CD4-positive, alpha-beta memory T cell (primary cell): ENCODE results near the gene MED26. TPM values are rescaled to one million over a fixed set of nuclear protein-coding genes. Genes with fewer than 3 reads are reported as not detected.
A peak's percentile ranks its signal among the peaks of the same experiment; 100 is the strongest.

Experiments
- CTCF ChIA-PET: fragments of 350-600 bp; sonication (Branson Sonifier 250); formaldehyde crosslinking; loops from one replicate; lab custom pipeline; 2021; ENCODE audit warnings: inconsistent platforms; ENCODE audit not compliant: partially characterized antibody; lab: Charles Lee
- POLR2A ChIA-PET: fragments of 350-600 bp; sonication (Branson Sonifier 250); formaldehyde crosslinking; loops from one replicate; lab custom pipeline; 2021; ENCODE audit not compliant: partially characterized antibody; lab: Charles Lee
- DNase-seq, 5 donors: peaks; one replicate each; pipeline versions ENCODE4 v3.0.0 to v3.0.0-alpha.2; 2020 to 2022; ENCODE audit warnings: mixed read lengths in 1 of 5
- H3K27ac ChIP-seq: one replicate; pipeline ENCODE4 v1.7.0; 2013; ENCODE audit warnings: low read depth, low read length
- H3K27me3 ChIP-seq: 2 replicates; pipeline ENCODE4 v1.7.0; 2013; ENCODE audit warnings: mild to moderate bottlenecking, low read length, moderate library complexity; ENCODE audit not compliant: insufficient read depth
- H3K36me3 ChIP-seq: 2 replicates; pipeline ENCODE4 v1.7.0; 2013; ENCODE audit warnings: mild to moderate bottlenecking, low read length, moderate library complexity; ENCODE audit not compliant: insufficient read depth
- H3K4me1 ChIP-seq: 2 replicates; pipeline ENCODE4 v1.7.0; 2013; ENCODE audit warnings: mild to moderate bottlenecking, low read length, moderate library complexity; ENCODE audit not compliant: insufficient read depth
- H3K4me3 ChIP-seq, 2 donors: one replicate each; pipeline ENCODE4 v1.7.0; 2013; ENCODE audit warnings: low read length in 2 of 2, mild to moderate bottlenecking in 1 of 2
- H3K9me3 ChIP-seq, 2 donors: one replicate each; pipeline ENCODE4 v1.7.0; 2013; ENCODE audit warnings: low read length in 2 of 2, control low read depth in 1 of 2; ENCODE audit not compliant: control insufficient read depth in 1 of 2
- H3K27ac Mint-ChIP-seq, 7 donors: one replicate each; pipeline ENCODE4 v1.8.0; 2020 to 2021; ENCODE audit warnings: mixed read lengths in 7 of 7, mild to moderate bottlenecking in 6 of 7, inconsistent platforms in 3 of 7, moderate library complexity in 3 of 7
- H3K27me3 Mint-ChIP-seq, 2 donors: one replicate each; pipeline ENCODE4 v1.8.0; 2020 to 2021; ENCODE audit warnings: mixed read lengths in 2 of 2
- H3K36me3 Mint-ChIP-seq, 2 donors: one replicate each; pipeline ENCODE4 v1.8.0; 2020 to 2021; ENCODE audit warnings: mixed read lengths in 2 of 2, inconsistent platforms in 1 of 2, mild to moderate bottlenecking in 1 of 2
- H3K4me1 Mint-ChIP-seq, 4 donors: one replicate each; pipeline ENCODE4 v1.8.0; 2020 to 2021; ENCODE audit warnings: mixed read lengths in 4 of 4, mild to moderate bottlenecking in 1 of 4
- H3K4me3 Mint-ChIP-seq, 8 donors: one replicate each; pipeline ENCODE4 v1.8.0; 2020 to 2021; ENCODE audit warnings: mixed read lengths in 8 of 8, mild to moderate bottlenecking in 7 of 8, moderate library complexity in 6 of 8, inconsistent platforms in 3 of 8
- H3K9me3 Mint-ChIP-seq, 8 donors: one replicate each; pipeline ENCODE4 v1.8.0; 2020 to 2021; ENCODE audit warnings: mixed read lengths in 8 of 8, mild to moderate bottlenecking in 5 of 8, inconsistent platforms in 3 of 8, moderate library complexity in 1 of 8
- intact Hi-C: fragments of 100-400 bp; cut with micrococcal nuclease; formaldehyde crosslinking; loops from one replicate; pipeline ENCODE4 v1.15.1; 2023
- polyA plus RNA-seq, 2 donors: library from polyadenylated mRNA; unstranded; fragments of 300-500 nt; fragmentation: Illumina TruSeq; gene quantifications; one replicate each; pipeline ENCODE4 v1.2.3, GENCODE V29; 2021
- total RNA-seq, 2 experiments: library from RNA; stranded (reverse); gene quantifications; one replicate each; pipeline ENCODE4 v1.2.3, GENCODE V29; 2021

MED26 gene
- total and polyA plus RNA-seq, 4 experiments from 2014 or later = 3.3 to 18.6 (median 11.2) TPM

DNA sequence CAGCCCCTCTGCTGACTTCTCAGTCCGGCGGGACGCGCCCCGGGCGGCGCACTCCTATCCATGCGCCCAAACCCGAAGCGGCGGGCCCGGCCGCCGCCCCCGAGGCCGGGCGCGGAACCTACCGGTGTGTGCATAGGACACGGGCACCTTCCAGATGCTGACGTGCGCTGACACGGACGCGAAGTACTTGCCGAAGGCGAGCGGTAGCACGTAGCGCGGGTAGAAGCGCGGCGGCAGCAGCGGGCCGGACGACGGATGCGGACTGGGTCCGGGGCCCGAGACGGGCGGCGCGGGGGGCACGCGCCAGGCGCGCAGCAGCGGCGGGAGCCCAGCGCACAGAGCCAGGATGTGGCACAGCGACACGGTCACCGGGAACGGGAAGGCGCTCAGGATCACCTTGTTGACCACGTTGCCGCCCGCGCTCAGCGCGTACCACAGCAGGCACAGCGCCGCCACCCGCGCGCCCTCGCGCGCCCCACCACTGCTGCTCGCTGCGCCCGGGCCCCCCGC, 56.1 kb downstream of the MED26 start:
- ChIA-PET CTCF (interaction anchor here (1.7 kb wide), 1 partner anchor 16 kb away, joined by 9 read pairs; no protein-coding TSS in a partner anchor), POLR2A (interaction anchor here (1.0 to 5.0 kb wide), 5 partner anchors 14 to 56 kb away, joined by 3 to 109 read pairs (median 5); partner anchors contain the start of gene MED26)
- intact Hi-C loops = loop anchor here (1.0 kb wide), 3 partner anchors 12 to 56 kb away; partner anchors contain the start of genes CHERP and MED26
- DNase-seq = peak in 1 of 5 donors; percentile 68
- Mint-ChIP-seq H3K4me3 (peak overlapping the region; percentile 76 to 88 (median 82)), H3K9me3 (no peaks in the 10 kb centered on the region), H3K27ac (peak overlapping the region; percentile 84 to 98 (median 88)), H3K27me3 (no peaks in the 10 kb centered on the region), H3K36me3 (peaks cover 12 to 38% of the 10 kb centered on the region in 2 donors), H3K4me1 (peaks cover 34 to 77% (median 58%) of the 10 kb centered on the region in 4 donors)
- Histone ChIP-seq H3K4me1 (peaks cover 61% of the 10 kb centered on the region), H3K4me3 (peak overlapping the region; percentile 65 to 79), H3K27ac (peak overlapping the region; percentile 76), H3K27me3 (no peaks in the 10 kb centered on the region), H3K36me3 (peaks cover 16% of the 10 kb centered on the region), H3K9me3 (no peaks in the 10 kb centered on the region)

DNA sequence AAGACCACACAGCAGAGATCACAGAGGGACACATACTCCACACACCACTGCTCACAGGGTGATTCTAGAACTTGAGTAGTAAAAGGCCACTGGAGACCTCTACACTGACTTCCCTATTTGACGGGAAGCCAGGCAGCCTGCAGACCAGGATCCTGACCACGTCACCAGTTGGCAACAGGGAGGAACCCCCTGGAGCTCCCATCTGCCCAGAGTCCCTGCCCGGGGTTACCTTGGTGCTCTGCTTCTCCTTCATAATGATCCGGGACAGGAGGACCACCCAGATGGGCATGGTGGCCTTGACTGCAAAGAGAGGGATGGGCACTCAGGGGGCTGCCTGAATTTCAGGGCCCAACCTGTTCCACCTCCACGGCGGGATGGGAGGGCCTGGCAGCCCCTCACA, 56.7 kb downstream of the MED26 start:
- Mint-ChIP-seq H3K36me3 (peaks cover 12 to 38% of the 10 kb centered on the region in 2 donors), H3K4me3 (peak overlapping the region; percentile 76 to 88 (median 82)), H3K27ac (peak overlapping the region; percentile 72 to 92 (median 87)), H3K27me3 (no peaks in the 10 kb centered on the region), H3K9me3 (no peaks in the 10 kb centered on the region), H3K4me1 (peaks cover 38 to 83% (median 62%) of the 10 kb centered on the region in 4 donors)
- H3K36me3 ChIP-seq = peaks cover 14% of the 10 kb centered on the region
- DNase-seq = no peak
- H3K27ac ChIP-seq = peak overlapping the region; percentile 76
- no peaks in the 10 kb centered on the region for H3K9me3 ChIP-seq
- ChIA-PET POLR2A (interaction anchor here (1.0 to 5.0 kb wide), 2 partner anchors 15 to 28 kb away, joined by 4 to 109 read pairs; no protein-coding TSS in a partner anchor), CTCF (interaction anchor here (1.7 kb wide), 1 partner anchor 16 kb away, joined by 9 read pairs; no protein-coding TSS in a partner anchor)
- H3K4me3 ChIP-seq = peak overlapping the region; percentile 65 to 79
- H3K4me1 ChIP-seq = peaks cover 67% of the 10 kb centered on the region
- intact Hi-C loops = no loop called here
- H3K27me3 ChIP-seq = no peaks in the 10 kb centered on the region

DNA sequence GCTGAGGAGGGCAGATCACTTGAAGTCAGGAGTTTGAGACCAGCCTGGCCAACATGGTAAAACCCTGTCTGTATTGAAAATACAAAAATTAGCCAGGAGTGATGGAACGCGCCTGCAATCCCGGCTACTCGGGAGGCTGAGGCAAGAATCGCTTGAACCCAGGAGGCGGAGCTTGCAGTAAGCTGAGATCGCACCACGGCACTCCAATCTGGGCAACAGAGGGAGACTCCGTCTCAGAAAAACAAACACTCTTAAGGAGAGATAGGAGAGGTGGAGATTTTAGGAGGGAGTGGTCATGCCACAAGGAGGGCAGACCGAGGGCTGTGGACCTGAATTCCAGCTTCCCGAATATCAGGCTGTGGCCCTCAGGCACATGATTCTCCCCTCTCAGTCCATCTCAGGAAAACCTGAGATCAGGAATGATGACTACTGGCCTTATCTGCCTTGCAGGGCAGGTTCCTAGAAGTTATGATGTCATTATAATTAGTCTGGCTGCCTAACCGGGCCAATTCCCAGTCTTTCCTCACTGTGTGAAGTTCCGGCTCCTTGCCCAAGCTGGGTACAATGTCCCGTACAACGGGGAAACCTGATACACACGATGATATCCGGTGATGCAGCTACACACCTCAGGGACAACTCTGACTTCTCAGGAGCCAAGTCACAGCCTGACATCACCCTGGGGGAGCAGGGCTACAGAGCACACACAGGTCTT, 58.2 kb downstream of the MED26 start:
- Histone ChIP-seq H3K36me3 (peaks cover 12% of the 10 kb centered on the region), H3K27ac (no peak overlapping the region), H3K27me3 (no peaks in the 10 kb centered on the region), H3K9me3 (no peaks in the 10 kb centered on the region), H3K4me1 (peaks cover 72% of the 10 kb centered on the region), H3K4me3 (no peak overlapping the region)
- Mint-ChIP-seq H3K36me3 (peaks cover 10 to 33% of the 10 kb centered on the region in 2 donors), H3K4me1 (peaks cover 40 to 84% (median 59%) of the 10 kb centered on the region in 4 donors), H3K9me3 (no peaks in the 10 kb centered on the region), H3K27me3 (no peaks in the 10 kb centered on the region), H3K4me3 (peak overlapping the region in 6 of 8 donors; percentile 17 to 81 (median 49)), H3K27ac (peak overlapping the region; percentile 22 to 92 (median 74))
- ChIA-PET CTCF (interaction anchor here (1.3 to 1.7 kb wide), 2 partner anchors 15 to 18 kb away, joined by 3 to 9 read pairs; no protein-coding TSS in a partner anchor), POLR2A (interaction anchor here (0.9 to 1.4 kb wide), 3 partner anchors 18 to 35 kb away, joined by 3 to 10 read pairs (median 3); no protein-coding TSS in a partner anchor)
- intact Hi-C loops = no loop called here
- no peak for DNase-seq

DNA sequence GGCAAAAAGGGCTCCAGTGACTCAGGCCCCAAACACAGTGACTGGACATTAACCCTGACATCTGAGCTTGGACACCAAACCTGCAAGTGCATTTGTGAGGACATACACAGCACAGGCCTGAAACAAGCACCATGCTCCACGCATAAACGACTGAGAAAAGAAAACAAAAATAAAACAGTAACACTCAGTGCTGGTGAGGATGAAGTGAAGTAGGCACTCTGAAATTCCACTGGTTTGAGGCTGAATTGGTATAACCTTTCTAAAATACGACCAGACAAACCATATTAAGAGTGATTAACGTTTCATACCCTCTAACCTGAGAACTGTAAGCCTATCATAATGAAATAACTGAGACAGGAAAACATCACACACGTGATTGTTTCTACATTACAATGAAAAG, 61.3 kb downstream of the MED26 start:
- Histone ChIP-seq H3K9me3 (no peaks in the 10 kb centered on the region), H3K27ac (peak overlapping the region; percentile 71), H3K27me3 (no peaks in the 10 kb centered on the region), H3K4me1 (peaks cover 52% of the 10 kb centered on the region), H3K36me3 (peaks cover 22% of the 10 kb centered on the region), H3K4me3 (peak overlapping the region; percentile 21 to 31)
- peak overlapping the region in 7 of 8 donors; percentile 83 to 98 (median 88) for H3K4me3 Mint-ChIP-seq
- ChIA-PET POLR2A (interaction anchor here (0.9 to 3.9 kb wide), 14 partner anchors 12 to 496 kb away, joined by 3 to 34 read pairs (median 5); partner anchors contain the start of genes C19orf44, CALR3, KLF2 and MED26), CTCF (interaction anchor here (1.0 to 1.6 kb wide), 4 partner anchors 18 to 93 kb away, joined by 3 to 5 read pairs (median 4); partner anchors contain the start of gene SMIM7)
- peaks cover 27 to 65% (median 46%) of the 10 kb centered on the region in 4 donors for H3K4me1 Mint-ChIP-seq
- DNase-seq = no peak
- no peaks in the 10 kb centered on the region for H3K27me3 Mint-ChIP-seq
- peaks cover 28 to 35% of the 10 kb centered on the region in 2 donors for H3K36me3 Mint-ChIP-seq
- intact Hi-C loops = loop anchor here (1.0 kb wide), 4 partner anchors 18 to 94 kb away; partner anchors contain the start of genes C19orf44, CALR3, CHERP and SMIM7
- H3K9me3 Mint-ChIP-seq = no peaks in the 10 kb centered on the region
- H3K27ac Mint-ChIP-seq = peak overlapping the region; percentile 87 to 100 (median 100)

DNA sequence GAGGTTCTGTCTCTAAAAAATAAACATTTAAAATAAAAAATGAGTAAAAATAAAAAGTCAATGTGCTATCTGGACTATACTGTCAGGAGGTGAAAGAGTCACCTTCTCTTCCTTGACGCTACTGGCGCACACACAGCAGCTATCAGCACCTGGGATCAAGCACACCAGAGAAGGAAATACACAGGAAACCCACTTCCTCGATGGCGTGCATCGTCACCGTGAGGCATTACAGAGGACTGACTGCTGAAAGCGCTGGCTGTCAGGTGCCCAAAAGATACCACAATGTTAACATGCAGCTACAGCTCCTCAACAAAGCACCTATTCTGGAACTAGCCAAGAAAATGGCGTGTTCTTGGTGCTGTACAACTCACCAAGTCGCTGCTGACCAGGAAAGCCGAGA, 61.8 kb downstream of the MED26 start:
- Histone ChIP-seq H3K27me3 (no peaks in the 10 kb centered on the region), H3K4me3 (peak overlapping the region; percentile 22 to 31), H3K4me1 (peaks cover 47% of the 10 kb centered on the region), H3K27ac (peak overlapping the region; percentile 71), H3K36me3 (peaks cover 27% of the 10 kb centered on the region), H3K9me3 (no peaks in the 10 kb centered on the region)
- Mint-ChIP-seq H3K27ac (peak overlapping the region; percentile 87 to 100 (median 100)), H3K36me3 (peaks cover 34 to 40% of the 10 kb centered on the region in 2 donors), H3K27me3 (no peaks in the 10 kb centered on the region), H3K9me3 (no peaks in the 10 kb centered on the region), H3K4me3 (peak overlapping the region; percentile 83 to 98 (median 86)), H3K4me1 (peaks cover 23 to 61% (median 44%) of the 10 kb centered on the region in 4 donors)
- CTCF ChIA-PET = interaction anchor here (1.0 to 1.6 kb wide), 4 partner anchors 17 to 94 kb away, joined by 3 to 5 read pairs (median 4); partner anchors contain the start of gene SMIM7
- peak; percentile 89 to 96 (median 93) for DNase-seq
- POLR2A ChIA-PET = interaction anchor here (0.6 to 3.9 kb wide), 16 partner anchors 8 to 496 kb away, joined by 3 to 34 read pairs (median 4); partner anchors contain the start of genes C19orf44, CALR3, KLF2 and MED26
- intact Hi-C loops = loop anchor here (1.0 kb wide), 4 partner anchors 18 to 94 kb away; partner anchors contain the start of genes C19orf44, CALR3, CHERP and SMIM7

DNA sequence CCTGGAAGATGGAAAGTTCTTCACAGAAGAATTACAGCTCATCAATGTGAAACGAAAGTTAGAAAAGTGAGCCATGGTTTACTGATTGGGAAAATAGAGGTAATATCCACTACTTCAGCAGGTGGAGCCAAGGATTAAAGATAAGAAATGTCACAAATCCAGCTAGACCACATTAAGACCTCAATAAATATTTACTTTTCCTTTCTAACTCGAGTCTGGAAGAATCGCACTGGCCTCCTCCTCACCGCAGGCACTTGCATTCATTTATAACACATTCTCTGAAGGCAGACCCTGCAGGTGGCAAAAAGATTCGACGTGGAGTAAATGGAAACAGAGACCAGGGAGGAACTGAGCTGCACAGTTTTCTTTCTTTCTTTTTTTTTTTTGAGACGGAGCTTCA, 63.2 kb downstream of the MED26 start:
- Mint-ChIP-seq H3K4me3 (peak overlapping the region in 4 of 8 donors; percentile 31 to 49 (median 38)), H3K27ac (peak overlapping the region; percentile 83 to 100 (median 88)), H3K4me1 (peaks cover 20 to 49% (median 36%) of the 10 kb centered on the region in 4 donors), H3K36me3 (peaks cover 39 to 44% of the 10 kb centered on the region in 2 donors), H3K9me3 (no peaks in the 10 kb centered on the region), H3K27me3 (no peaks in the 10 kb centered on the region)
- ChIA-PET CTCF (interaction anchor here (0.6 to 1.0 kb wide), 2 partner anchors 29 to 45 kb away, joined by 3 read pairs; no protein-coding TSS in a partner anchor), POLR2A (interaction anchor here (0.9 to 3.9 kb wide), 2 partner anchors 23 to 64 kb away, joined by 3 to 34 read pairs; partner anchors contain the start of gene MED26)
- intact Hi-C loops = no loop called here
- H3K4me3 ChIP-seq = no peak overlapping the region
- no peaks in the 10 kb centered on the region for H3K9me3 ChIP-seq
- no peaks in the 10 kb centered on the region for H3K27me3 ChIP-seq
- peaks cover 35% of the 10 kb centered on the region for H3K4me1 ChIP-seq
- peak overlapping the region; percentile 1 for H3K27ac ChIP-seq
- peaks cover 35% of the 10 kb centered on the region for H3K36me3 ChIP-seq
- no peak for DNase-seq
